AG09319 (cell line): ENCODE results near the gene UBE2O.

ENCODE experiments used
- DNase-seq: peaks from one replicate; pipeline ENCODE4 v3.0.0-alpha.2; 2010; ENCODE audit warnings: low read depth; ENCODE audit errors: extremely low read depth
- CTCF ChIP-seq: IDR thresholded peaks from 2 replicates; pipeline ENCODE4 v1.5.1; 2011; ENCODE audit warnings: low read depth, mild to moderate bottlenecking, inconsistent platforms, low read length, moderate library complexity

The UBE2O gene

GRCh38 chr17:76492123-76492988 lies 39.4 kb upstream of the UBE2O start:
- TF ChIP-seq CTCF = no peak
- DNase-seq = no peak

GRCh38 chr17:76491271-76492122 lies 38.5 kb upstream of the UBE2O start:
- TF ChIP-seq CTCF = no peak
- DNase-seq = no peak

GRCh38 chr17:76490112-76490710 lies 37.3 kb upstream of the UBE2O start:
- DNase-seq = no peak

GRCh38 chr17:76487451-76488192 lies 34.7 kb upstream of the UBE2O start:
- TF ChIP-seq CTCF = no peak
- DNase-seq = no peak

More at GRCh38 chr17:76490112-76490710, 37.3 kb upstream of the UBE2O start:
- no peak for TF ChIP-seq CTCF

GRCh38 chr17:76485569-76485968 lies 32.6 kb upstream of the UBE2O start:
- DNase-seq = no peak
- no peak for TF ChIP-seq CTCF

- no peak for DNase-seq
- no peak for TF ChIP-seq CTCF
Observed at GRCh38 chr17:76484228-76484725, 31.3 kb upstream of the UBE2O start.
